Loucy (cell line): ENCODE data around the gene SPEM2.

Source experiments
- H2AFZ ChIP-seq: fragments of 200-600 bp; sonication (generic); 2 replicates; pipeline ENCODE4 v1.6.0; 2016; ENCODE audit warnings: antibody characterized with exemption, mild to moderate bottlenecking, low read length, moderate library complexity
- H3F3A ChIP-seq: fragments of 200-600 bp; 2 replicates; pipeline ENCODE4 v1.6.0; 2016; ENCODE audit warnings: antibody characterized with exemption, low read depth, mild to moderate bottlenecking
- H3K27me3 ChIP-seq: fragments of 200-600 bp; sonication (generic); 2 replicates; pipeline ENCODE4 v1.6.1; 2014; ENCODE audit warnings: low read length, mild to moderate bottlenecking; ENCODE audit not compliant: insufficient read depth, poor library complexity, severe bottlenecking
- H3K36me3 ChIP-seq: fragments of 200-600 bp; sonication (generic); 2 replicates; pipeline ENCODE4 v1.6.1; 2016; ENCODE audit warnings: low read length; ENCODE audit not compliant: insufficient read depth
- H3K4me1 ChIP-seq: fragments of 200-600 bp; sonication (generic); 2 replicates; pipeline ENCODE4 v1.5.1; 2014; ENCODE audit warnings: low read length, mild to moderate bottlenecking; ENCODE audit not compliant: insufficient read depth, poor library complexity, severe bottlenecking
- H3K4me2 ChIP-seq: fragments of 200-600 bp; sonication (generic); 2 replicates; pipeline ENCODE4 v1.6.0; 2014; ENCODE audit warnings: antibody characterized with exemption, low read length, low read depth, mild to moderate bottlenecking; ENCODE audit not compliant: poor library complexity, severe bottlenecking
- H3K4me3 ChIP-seq: fragments of 200-600 bp; sonication (generic); 2 replicates; pipeline ENCODE4 v1.5.1; 2014; ENCODE audit warnings: low read length, mild to moderate bottlenecking, mixed read lengths; ENCODE audit not compliant: poor library complexity, severe bottlenecking
- H3K79me2 ChIP-seq: fragments of 200-600 bp; sonication (generic); 2 replicates; pipeline ENCODE4 v1.6.1; 2014; ENCODE audit warnings: low read length; ENCODE audit not compliant: insufficient read depth
- H3K9ac ChIP-seq: fragments of 200-600 bp; sonication (generic); 2 replicates; pipeline ENCODE4 v1.6.0; 2014; ENCODE audit warnings: mild to moderate bottlenecking, low read depth, low read length, moderate library complexity; ENCODE audit not compliant: poor library complexity, severe bottlenecking
- H3K9me2 ChIP-seq: fragments of 200-600 bp; sonication (generic); replicated peaks from 2 replicates; pipeline ENCODE4 v1.6.1; 2016; ENCODE audit warnings: low read depth, low read length, mixed read lengths
- H3K9me3 ChIP-seq: fragments of 200-600 bp; sonication (generic); 2 replicates; pipeline ENCODE4 v1.6.1; 2014; ENCODE audit warnings: mild to moderate bottlenecking, antibody characterized with exemption, low read length, low read depth; ENCODE audit not compliant: insufficient read depth
- H4K20me1 ChIP-seq: fragments of 200-600 bp; sonication (generic); 2 replicates; pipeline ENCODE4 v1.6.0; 2014; ENCODE audit warnings: antibody characterized with exemption, low read length, mild to moderate bottlenecking; ENCODE audit not compliant: insufficient read depth, poor library complexity, severe bottlenecking
- CTCF ChIP-seq: fragments of 200-600 bp; sonication (generic); conservative IDR thresholded peaks from 2 replicates; pipeline ENCODE4 v1.5.1; 2014; ENCODE audit warnings: mild to moderate bottlenecking, antibody characterized with exemption, low read length
- EZH2phosphoT487 ChIP-seq: fragments of 200-600 bp; IDR thresholded peaks from 2 replicates; pipeline ENCODE4 v1.6.1; 2018; ENCODE audit warnings: antibody characterized with exemption, mild to moderate bottlenecking, moderate library complexity, borderline replicate concordance

SPEM2 gene

GRCh38 chr17:7389924-7390910 is 35.2 kb upstream of the SPEM2 start:
- Histone ChIP-seq H3K9me2 (no peaks in the 10 kb centered on the region), H3K4me1 (peaks cover 14% of the 10 kb centered on the region), H3K27me3 (no peaks in the 10 kb centered on the region), H3K4me2 (no peak overlapping the region), H3K9ac (no peak overlapping the region), H3K79me2 (no peaks in the 10 kb centered on the region), H3K36me3 (no peaks in the 10 kb centered on the region), H3K4me3 (no peak overlapping the region), H2AFZ (no peak overlapping the region), H3K9me3 (no peaks in the 10 kb centered on the region), H4K20me1 (no peaks in the 10 kb centered on the region), H3F3A (no peaks in the 10 kb centered on the region)
- TF ChIP-seq EZH2phosphoT487 (no peak), CTCF (no peak)

- Histone ChIP-seq H3K27me3 (no peaks in the 10 kb centered on the region), H3K4me2 (no peak overlapping the region), H3K4me3 (no peak overlapping the region), H3K9me3 (no peaks in the 10 kb centered on the region), H2AFZ (no peak overlapping the region), H3K9ac (no peak overlapping the region), H3F3A (no peaks in the 10 kb centered on the region), H3K36me3 (no peaks in the 10 kb centered on the region), H4K20me1 (no peaks in the 10 kb centered on the region), H3K79me2 (no peaks in the 10 kb centered on the region), H3K9me2 (no peaks in the 10 kb centered on the region), H3K4me1 (peaks cover 14% of the 10 kb centered on the region)
- no peak for TF ChIP-seq CTCF
- TF ChIP-seq EZH2phosphoT487: no peak
Measured at GRCh38 chr17:7391307-7391706, 34.1 kb upstream of the SPEM2 start.

GRCh38 chr17:7392696-7393612 is 32.5 kb upstream of the SPEM2 start:
- H3K4me1 ChIP-seq: peaks cover 14% of the 10 kb centered on the region

More at GRCh38 chr17:7392696-7393612, 32.5 kb upstream of the SPEM2 start:
- peak overlapping the region; percentile 90 for H3K4me2 ChIP-seq
- H3K9me2 ChIP-seq: no peaks in the 10 kb centered on the region
- H3K9me3 ChIP-seq: no peaks in the 10 kb centered on the region
- H3K79me2 ChIP-seq: no peaks in the 10 kb centered on the region
- no peaks in the 10 kb centered on the region for H4K20me1 ChIP-seq
- H3K4me3 ChIP-seq: peak overlapping the region; percentile 74
- H3F3A ChIP-seq: no peaks in the 10 kb centered on the region
- H3K27me3 ChIP-seq: no peaks in the 10 kb centered on the region
- H3K36me3 ChIP-seq: no peaks in the 10 kb centered on the region
- no peak overlapping the region for H2AFZ ChIP-seq
- no peak for TF ChIP-seq CTCF
- TF ChIP-seq EZH2phosphoT487: no peak
- no peak overlapping the region for H3K9ac ChIP-seq
